Gastrocnemius medialis (tissue), 4 donors: Measurements from ENCODE around the gene CDKAL1.
"Not testable (repeated sequence)": the region's sequence is repeated elsewhere in the genome, so short reads cannot be mapped to it uniquely, and the experiment has no call there.

ENCODE experiments used
- POLR2A ChIP-seq, 2 donors: fragments of 450-650 bp; IDR thresholded peaks; one replicate each; pipeline ENCODE4 v1.6.1; 2017; ENCODE audit warnings: antibody characterized with exemption in 2 of 2, mild to moderate bottlenecking in 2 of 2, moderate library complexity in 2 of 2
- TF ChIP-seq, protein P1 (sequence below), 5 experiments: fragments of 450-650 bp in 3 of 5; fragments of 200-600 bp in 2 of 5; sonication (generic) in 2 of 5; IDR thresholded peaks in 4 of 5; conservative IDR thresholded peaks in 1 of 5; 1 replicate in 4 of 5; 2 replicates in 1 of 5; pipeline ENCODE4 v1.5.1; 2016 to 2019; ENCODE audit warnings: antibody characterized with exemption in 5 of 5, mild to moderate bottlenecking in 3 of 5, moderate library complexity in 3 of 5

DNA sequence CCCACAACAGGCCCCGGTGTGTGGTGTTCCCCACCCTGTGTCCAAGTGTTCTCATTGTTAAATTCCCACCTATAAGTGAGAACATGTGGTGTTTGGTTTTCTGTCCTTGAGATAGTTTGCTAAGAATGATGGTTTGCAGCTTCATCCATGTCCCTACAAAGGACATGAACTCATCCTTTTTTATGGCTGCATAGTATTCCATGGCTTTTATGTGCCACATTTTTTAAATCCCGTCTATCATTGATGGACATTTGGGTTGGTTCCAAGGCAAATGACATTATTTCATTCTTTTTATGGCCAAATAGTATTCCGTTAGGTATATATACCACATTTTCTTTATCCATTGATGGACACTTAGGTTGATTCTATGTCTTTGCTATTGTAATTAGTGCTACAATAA, 186.9 kb downstream of the CDKAL1 start:
- TF ChIP-seq, protein P1, sequence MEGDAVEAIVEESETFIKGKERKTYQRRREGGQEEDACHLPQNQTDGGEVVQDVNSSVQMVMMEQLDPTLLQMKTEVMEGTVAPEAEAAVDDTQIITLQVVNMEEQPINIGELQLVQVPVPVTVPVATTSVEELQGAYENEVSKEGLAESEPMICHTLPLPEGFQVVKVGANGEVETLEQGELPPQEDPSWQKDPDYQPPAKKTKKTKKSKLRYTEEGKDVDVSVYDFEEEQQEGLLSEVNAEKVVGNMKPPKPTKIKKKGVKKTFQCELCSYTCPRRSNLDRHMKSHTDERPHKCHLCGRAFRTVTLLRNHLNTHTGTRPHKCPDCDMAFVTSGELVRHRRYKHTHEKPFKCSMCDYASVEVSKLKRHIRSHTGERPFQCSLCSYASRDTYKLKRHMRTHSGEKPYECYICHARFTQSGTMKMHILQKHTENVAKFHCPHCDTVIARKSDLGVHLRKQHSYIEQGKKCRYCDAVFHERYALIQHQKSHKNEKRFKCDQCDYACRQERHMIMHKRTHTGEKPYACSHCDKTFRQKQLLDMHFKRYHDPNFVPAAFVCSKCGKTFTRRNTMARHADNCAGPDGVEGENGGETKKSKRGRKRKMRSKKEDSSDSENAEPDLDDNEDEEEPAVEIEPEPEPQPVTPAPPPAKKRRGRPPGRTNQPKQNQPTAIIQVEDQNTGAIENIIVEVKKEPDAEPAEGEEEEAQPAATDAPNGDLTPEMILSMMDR (IDR thresholded peaks at IDR 0.05 in 4 of 5, conservative IDR thresholded peaks at IDR 0.05 in 1 of 5) = not testable (repeated sequence)
- TF ChIP-seq POLR2A (IDR thresholded peaks at IDR 0.05) = not testable (repeated sequence)
